GM12878 (cell line): ENCODE results near the gene ATP8A1. TPM values are rescaled to one million over a fixed set of nuclear protein-coding genes. Genes with fewer than 3 reads are reported as not detected.
A peak's percentile ranks its signal among the peaks of the same experiment; 100 is the strongest.

ENCODE experiments used
- ATAC-seq: fragments of 200-7000 bp; cut with Tn5 transposase; 3 replicates; pipeline ENCODE4 v1.9.1; 2020; ENCODE audit warnings: mild to moderate bottlenecking, moderate library complexity
- BruUV-seq: library from RNA; stranded (reverse); fragments of 400-500 nt; replicated peaks from 2 replicates; lab custom pipeline; 2021; lab: Mats Ljungman, UMichigan
- CTCF ChIA-PET: fragments of 300-600 bp; sonication (Branson Sonifier 250); formaldehyde crosslinking; extraction: SDS; loops from one replicate; lab custom pipeline; 2021; ENCODE audit warnings: inconsistent platforms; lab: Yijun Ruan, JAX
- POLR2A ChIA-PET: fragments of 350-600 bp; formaldehyde crosslinking; extraction: SDS; loops from one replicate; lab custom pipeline; 2021; ENCODE audit warnings: inconsistent platforms; lab: Charles Lee
- RAD21 ChIA-PET: fragments of 300-600 bp; sonication (Branson Sonifier 250); formaldehyde crosslinking; loops from one replicate; lab custom pipeline; 2023; ENCODE audit warnings: antibody characterized with exemption; ENCODE audit not compliant: unreplicated experiment; lab: Charles Lee
- SMC1A ChIA-PET: fragments of 300-600 bp; sonication (Branson Sonifier 250); formaldehyde crosslinking; loops from one replicate; lab custom pipeline; 2023; ENCODE audit not compliant: unreplicated experiment, uncharacterized antibody; lab: Charles Lee
- DNase-seq: peaks from one replicate; pipeline ENCODE4 v3.0.0-alpha.2; 2011; ENCODE audit warnings: low read depth, low spot score
- FAIRE-seq: peaks from 3 replicates; lab custom pipeline; 2011; peaks lifted over from hg19 to GRCh38; lab: Jason Lieb, UNC
- H2AFZ ChIP-seq: 2 replicates; pipeline ENCODE4 v1.6.0; 2011; ENCODE audit warnings: low read depth, low read length, control low read depth; ENCODE audit not compliant: control insufficient read depth
- H3K27ac ChIP-seq: 2 replicates; pipeline ENCODE4 v1.5.1; 2011; ENCODE audit warnings: control low read depth; ENCODE audit not compliant: control insufficient read depth, insufficient read depth
- H3K27me3 ChIP-seq, 2 experiments: replicated peaks in 1 of 2; 2 replicates each; pipeline versions ENCODE4 v1.6.0 to v1.6.1; 2011; ENCODE audit warnings: low read length in 1 of 2; ENCODE audit not compliant: control insufficient read depth in 2 of 2, insufficient read depth in 2 of 2
- H3K36me3 ChIP-seq, 2 experiments: 2 replicates each; pipeline ENCODE4 v1.5.1; 2011; ENCODE audit warnings: low read length in 1 of 2; ENCODE audit not compliant: control insufficient read depth in 2 of 2, insufficient read depth in 2 of 2
- H3K4me1 ChIP-seq: 2 replicates; pipeline ENCODE4 v1.6.1; 2011; ENCODE audit warnings: mild to moderate bottlenecking, low read length, moderate library complexity, mixed read lengths; ENCODE audit not compliant: control insufficient read depth, insufficient read depth
- H3K4me2 ChIP-seq: 2 replicates; pipeline ENCODE4 v1.6.0; 2011; ENCODE audit warnings: control low read depth; ENCODE audit not compliant: control insufficient read depth, insufficient read depth
- H3K4me3 ChIP-seq: fragments of 200-600 bp; sonication (generic); 2 replicates; pipeline ENCODE4 v1.5.1; 2016
- H3K79me2 ChIP-seq: 2 replicates; pipeline ENCODE4 v1.6.0; 2011; ENCODE audit warnings: low read length; ENCODE audit not compliant: control insufficient read depth, insufficient read depth
- H3K9ac ChIP-seq: 2 replicates; pipeline ENCODE4 v1.8.0; 2011; ENCODE audit warnings: low read length, control low read depth, mixed read lengths; ENCODE audit not compliant: control insufficient read depth, insufficient read depth
- H3K9me3 ChIP-seq: replicated peaks from 3 replicates; pipeline ENCODE4 v1.5.1; 2011; ENCODE audit warnings: mild to moderate bottlenecking, low read length; ENCODE audit not compliant: control insufficient read depth, insufficient read depth
- H4K20me1 ChIP-seq: 2 replicates; pipeline ENCODE4 v1.6.0; 2011; ENCODE audit not compliant: control insufficient read depth, insufficient read depth
- BRCA1 ChIP-seq: IDR thresholded peaks from 2 replicates; pipeline ENCODE4 v1.6.1; 2011; ENCODE audit warnings: low read depth, low read length, improper control_type of control experiment
- HDAC6 ChIP-seq: fragments of 200-600 bp; sonication (generic); IDR thresholded peaks from one replicate; pipeline ENCODE4 v1.8.0; 2017; ENCODE audit warnings: antibody characterized with exemption; ENCODE audit not compliant: unreplicated experiment
- POLR2A ChIP-seq: IDR thresholded peaks from 2 replicates; pipeline ENCODE4 v1.6.1; 2011; ENCODE audit warnings: low read depth, mild to moderate bottlenecking, low read length
- RUNX3 ChIP-seq: IDR thresholded peaks from 2 replicates; pipeline ENCODE4 v1.6.1; 2012; ENCODE audit warnings: low read length, inconsistent platforms
- TARDBP ChIP-seq: IDR thresholded peaks from 2 replicates; pipeline ENCODE4 v1.6.1; 2016; ENCODE audit warnings: borderline replicate concordance
- WGBS: methylation state at CpG from one replicate; pipeline ENCODE4 v1.1.6; 2016; ENCODE audit warnings: low lambda C conversion rate; ENCODE audit not compliant: insufficient replicate concordance, insufficient coverage; ENCODE audit errors: missing lambda C conversion rate; 5-methylcytosine and 5-hydroxymethylcytosine counted together
- in situ Hi-C: fragments of 300-500 bp; cut with MboI; formaldehyde crosslinking; loops from 9 replicates; pipeline ENCODE4 v1.14.3; 2018; ENCODE audit warnings: mixed read lengths
- intact Hi-C: fragments of 100-400 bp; cut with micrococcal nuclease; formaldehyde crosslinking; loops from one replicate; pipeline ENCODE4 v1.14.2; 2022; ENCODE audit not compliant: unreplicated experiment
- polyA plus RNA-seq, 11 experiments: library from polyadenylated mRNA; depleted of rRNA in 4 of 11; unstranded in 6 of 11; stranded (reverse) in 5 of 11; fragments of >200 nt; fragmentation: Nextera tagmentation in 4 of 11; fragmentation: Illumina TruSeq in 1 of 11; extraction: Ambion mirVana in 4 of 11; extraction: Trizol in 1 of 11; gene quantifications; 1 replicate in 1 of 11; 2 replicates in 10 of 11; pipeline versions ENCODE4 v1.2.1 to v1.2.3, GENCODE V29; 2011 to 2016; ENCODE audit warnings: inconsistent platforms in 2 of 11, missing spikeins in 2 of 11, low read depth in 1 of 11
- total RNA-seq, 4 experiments: library from RNA; depleted of rRNA in 3 of 4; stranded (reverse); fragments of >200 nt in 3 of 4; fragmentation: Illumina TruSeq in 1 of 4; extraction: Trizol in 1 of 4; gene quantifications; 2 replicates each; pipeline versions ENCODE4 v1.2.1 to v1.2.3, GENCODE V29; 2013 to 2021
- TF ChIP-seq, protein P1 (sequence below): fragments of 450-650 bp; IDR thresholded peaks from 2 replicates; pipeline ENCODE4 v1.6.1; 2017; ENCODE audit warnings: mild to moderate bottlenecking, moderate library complexity
- TF ChIP-seq, protein P2 (sequence below): fragments of 450-650 bp; formaldehyde crosslinking; IDR thresholded peaks from 2 replicates; pipeline ENCODE4 v1.5.0; 2022; ENCODE audit warnings: mild to moderate bottlenecking, missing genetic modification characterization
- TF ChIP-seq, protein P3 (sequence below): fragments of 450-650 bp; IDR thresholded peaks from 2 replicates; pipeline ENCODE4 v1.6.1; 2017; ENCODE audit warnings: low read depth, mild to moderate bottlenecking, moderate library complexity

Gene ATP8A1
- total and polyA plus RNA-seq, 10 of the 15 experiments (the other 5 are each of a cell fraction or from before 2014, with no cell fraction given), result 9.0 to 116 (median 37.3) TPM

DNA sequence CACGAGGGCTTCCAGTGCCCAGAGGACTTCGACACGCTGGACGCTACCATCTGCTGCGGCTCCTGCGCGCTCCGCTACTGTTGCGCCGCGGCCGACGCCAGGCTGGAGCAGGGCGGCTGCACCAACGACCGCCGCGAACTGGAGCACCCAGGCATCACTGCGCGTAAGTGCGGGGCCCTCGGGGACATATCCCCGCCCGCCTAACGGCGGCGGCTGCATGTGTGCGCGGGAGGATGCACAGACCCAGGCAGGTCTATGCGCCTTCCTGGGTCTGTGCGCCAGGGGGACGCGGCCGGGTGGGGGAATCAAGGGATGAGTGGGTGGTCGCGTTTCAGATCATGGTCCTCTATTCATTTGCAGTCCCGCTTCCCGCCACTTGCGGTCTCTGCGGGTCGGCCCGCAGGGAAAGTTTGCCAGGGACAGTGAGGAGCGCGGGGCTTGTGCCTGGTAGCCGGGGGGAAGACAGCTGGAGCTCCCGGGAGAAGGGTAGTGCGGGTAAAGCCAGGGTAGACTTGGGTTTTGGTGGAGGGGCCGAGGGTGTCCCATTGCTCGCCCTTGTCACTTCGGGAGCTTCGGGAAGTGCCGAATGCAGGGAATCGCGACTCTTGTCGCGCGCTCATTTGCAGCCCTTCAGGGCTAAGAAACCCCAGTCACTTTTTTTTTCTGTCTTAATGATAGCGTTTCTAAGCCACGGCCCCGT is 258.6 kb downstream of the ATP8A1 start:
- Histone ChIP-seq H3K27ac (no peak overlapping the region), H3K9me3 (no peaks in the 10 kb centered on the region), H3K27me3 (peaks cover 2 to 10% of the 10 kb centered on the region in 2 experiments), H2AFZ (peak overlapping the region; percentile 31), H3K4me1 (peaks cover 12% of the 10 kb centered on the region), H3K9ac (peak overlapping the region; percentile 23; the same call in 1 of the 2 replicates), H3K4me3 (peak overlapping the region; percentile 83), H3K36me3 (no peaks in the 10 kb centered on the region), H4K20me1 (no peaks in the 10 kb centered on the region), H3K4me2 (peak overlapping the region; percentile 85)
- DNase-seq, result no peak
- CTCF ChIA-PET, result interaction anchor here (1.7 kb wide), 1 partner anchor 119 kb away, joined by 4 read pairs; no protein-coding TSS in a partner anchor
- POLR2A ChIA-PET, result no interaction called here
- RAD21 ChIA-PET, result no interaction called here
- intact Hi-C loops, result loop anchor here (2.0 to 10.0 kb wide), 2 partner anchors 116 to 466 kb away; no protein-coding TSS in a partner anchor
- WGBS, result 1% methylated on average over 59 of the region's 60 CpGs
- SMC1A ChIA-PET, result no interaction called here
- TF ChIP-seq, protein P1, sequence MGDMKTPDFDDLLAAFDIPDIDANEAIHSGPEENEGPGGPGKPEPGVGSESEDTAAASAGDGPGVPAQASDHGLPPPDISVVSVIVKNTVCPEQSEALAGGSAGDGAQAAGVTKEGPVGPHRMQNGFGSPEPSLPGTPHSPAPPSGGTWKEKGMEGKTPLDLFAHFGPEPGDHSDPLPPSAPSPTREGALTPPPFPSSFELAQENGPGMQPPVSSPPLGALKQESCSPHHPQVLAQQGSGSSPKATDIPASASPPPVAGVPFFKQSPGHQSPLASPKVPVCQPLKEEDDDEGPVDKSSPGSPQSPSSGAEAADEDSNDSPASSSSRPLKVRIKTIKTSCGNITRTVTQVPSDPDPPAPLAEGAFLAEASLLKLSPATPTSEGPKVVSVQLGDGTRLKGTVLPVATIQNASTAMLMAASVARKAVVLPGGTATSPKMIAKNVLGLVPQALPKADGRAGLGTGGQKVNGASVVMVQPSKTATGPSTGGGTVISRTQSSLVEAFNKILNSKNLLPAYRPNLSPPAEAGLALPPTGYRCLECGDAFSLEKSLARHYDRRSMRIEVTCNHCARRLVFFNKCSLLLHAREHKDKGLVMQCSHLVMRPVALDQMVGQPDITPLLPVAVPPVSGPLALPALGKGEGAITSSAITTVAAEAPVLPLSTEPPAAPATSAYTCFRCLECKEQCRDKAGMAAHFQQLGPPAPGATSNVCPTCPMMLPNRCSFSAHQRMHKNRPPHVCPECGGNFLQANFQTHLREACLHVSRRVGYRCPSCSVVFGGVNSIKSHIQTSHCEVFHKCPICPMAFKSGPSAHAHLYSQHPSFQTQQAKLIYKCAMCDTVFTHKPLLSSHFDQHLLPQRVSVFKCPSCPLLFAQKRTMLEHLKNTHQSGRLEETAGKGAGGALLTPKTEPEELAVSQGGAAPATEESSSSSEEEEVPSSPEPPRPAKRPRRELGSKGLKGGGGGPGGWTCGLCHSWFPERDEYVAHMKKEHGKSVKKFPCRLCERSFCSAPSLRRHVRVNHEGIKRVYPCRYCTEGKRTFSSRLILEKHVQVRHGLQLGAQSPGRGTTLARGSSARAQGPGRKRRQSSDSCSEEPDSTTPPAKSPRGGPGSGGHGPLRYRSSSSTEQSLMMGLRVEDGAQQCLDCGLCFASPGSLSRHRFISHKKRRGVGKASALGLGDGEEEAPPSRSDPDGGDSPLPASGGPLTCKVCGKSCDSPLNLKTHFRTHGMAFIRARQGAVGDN, result no peak
- TF ChIP-seq, protein P2, sequence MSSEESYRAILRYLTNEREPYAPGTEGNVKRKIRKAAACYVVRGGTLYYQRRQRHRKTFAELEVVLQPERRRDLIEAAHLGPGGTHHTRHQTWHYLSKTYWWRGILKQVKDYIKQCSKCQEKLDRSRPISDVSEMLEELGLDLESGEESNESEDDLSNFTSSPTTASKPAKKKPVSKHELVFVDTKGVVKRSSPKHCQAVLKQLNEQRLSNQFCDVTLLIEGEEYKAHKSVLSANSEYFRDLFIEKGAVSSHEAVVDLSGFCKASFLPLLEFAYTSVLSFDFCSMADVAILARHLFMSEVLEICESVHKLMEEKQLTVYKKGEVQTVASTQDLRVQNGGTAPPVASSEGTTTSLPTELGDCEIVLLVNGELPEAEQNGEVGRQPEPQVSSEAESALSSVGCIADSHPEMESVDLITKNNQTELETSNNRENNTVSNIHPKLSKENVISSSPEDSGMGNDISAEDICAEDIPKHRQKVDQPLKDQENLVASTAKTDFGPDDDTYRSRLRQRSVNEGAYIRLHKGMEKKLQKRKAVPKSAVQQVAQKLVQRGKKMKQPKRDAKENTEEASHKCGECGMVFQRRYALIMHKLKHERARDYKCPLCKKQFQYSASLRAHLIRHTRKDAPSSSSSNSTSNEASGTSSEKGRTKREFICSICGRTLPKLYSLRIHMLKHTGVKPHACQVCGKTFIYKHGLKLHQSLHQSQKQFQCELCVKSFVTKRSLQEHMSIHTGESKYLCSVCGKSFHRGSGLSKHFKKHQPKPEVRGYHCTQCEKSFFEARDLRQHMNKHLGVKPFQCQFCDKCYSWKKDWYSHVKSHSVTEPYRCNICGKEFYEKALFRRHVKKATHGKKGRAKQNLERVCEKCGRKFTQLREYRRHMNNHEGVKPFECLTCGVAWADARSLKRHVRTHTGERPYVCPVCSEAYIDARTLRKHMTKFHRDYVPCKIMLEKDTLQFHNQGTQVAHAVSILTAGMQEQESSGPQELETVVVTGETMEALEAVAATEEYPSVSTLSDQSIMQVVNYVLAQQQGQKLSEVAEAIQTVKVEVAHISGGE (CRISPR knock-in tag), result no peak
- no peak for TF ChIP-seq TARDBP
- peak; percentile 28; the same call in 1 of the 2 replicates for TF ChIP-seq RUNX3
- TF ChIP-seq, protein P3, sequence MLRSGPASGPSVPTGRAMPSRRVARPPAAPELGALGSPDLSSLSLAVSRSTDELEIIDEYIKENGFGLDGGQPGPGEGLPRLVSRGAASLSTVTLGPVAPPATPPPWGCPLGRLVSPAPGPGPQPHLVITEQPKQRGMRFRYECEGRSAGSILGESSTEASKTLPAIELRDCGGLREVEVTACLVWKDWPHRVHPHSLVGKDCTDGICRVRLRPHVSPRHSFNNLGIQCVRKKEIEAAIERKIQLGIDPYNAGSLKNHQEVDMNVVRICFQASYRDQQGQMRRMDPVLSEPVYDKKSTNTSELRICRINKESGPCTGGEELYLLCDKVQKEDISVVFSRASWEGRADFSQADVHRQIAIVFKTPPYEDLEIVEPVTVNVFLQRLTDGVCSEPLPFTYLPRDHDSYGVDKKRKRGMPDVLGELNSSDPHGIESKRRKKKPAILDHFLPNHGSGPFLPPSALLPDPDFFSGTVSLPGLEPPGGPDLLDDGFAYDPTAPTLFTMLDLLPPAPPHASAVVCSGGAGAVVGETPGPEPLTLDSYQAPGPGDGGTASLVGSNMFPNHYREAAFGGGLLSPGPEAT, result no peak
- TF ChIP-seq HDAC6, result peak; percentile 96
- TF ChIP-seq BRCA1, result no peak
- TF ChIP-seq POLR2A, result peak; percentile 46; the same call in 1 of the 2 replicates
- TF ChIP-seq, all 136 proteins: peak for 3
- no peaks in the 10 kb centered on the region for H3K79me2 ChIP-seq
- in situ Hi-C loops, result no loop called here
- FAIRE-seq (no peak), ATAC-seq (peak; percentile 56)
- BruUV-seq, result no TSS peak
